Bronchial epithelial cell (primary cell): ENCODE measurements around the gene RCAN3. TPM values are rescaled to one million over a fixed set of nuclear protein-coding genes. Genes with fewer than 3 reads are reported as not detected.

Experiments used
- DNase-seq: peaks from one replicate; pipeline ENCODE4 v3.0.0-alpha.2; 2010; ENCODE audit warnings: low read depth
- FAIRE-seq: peaks from 2 replicates; lab custom pipeline; 2011; peaks lifted over from hg19 to GRCh38; lab: Jason Lieb, UNC
- H3K27me3 ChIP-seq: 2 replicates; pipeline ENCODE4 v1.5.1; 2011; ENCODE audit warnings: low read length; ENCODE audit not compliant: control insufficient read depth, insufficient read depth
- H3K36me3 ChIP-seq: 2 replicates; pipeline ENCODE4 v1.5.1; 2011; ENCODE audit warnings: low read length; ENCODE audit not compliant: control insufficient read depth, insufficient read depth
- H3K4me3 ChIP-seq: 2 replicates; pipeline ENCODE4 v1.5.1; 2011; ENCODE audit warnings: mild to moderate bottlenecking, low read depth, low read length, control low read depth
- CTCF ChIP-seq: IDR thresholded peaks from 2 replicates; pipeline ENCODE4 v1.5.1; 2011; ENCODE audit warnings: mild to moderate bottlenecking, moderate library complexity, low read length, control low read depth, inconsistent platforms; ENCODE audit not compliant: insufficient read depth, severe bottlenecking
- total RNA-seq: library from RNA; depleted of rRNA; stranded (reverse); fragments of >200 nt; gene quantifications from 2 replicates; pipeline ENCODE4 v1.2.1, GENCODE V29; 2014

The RCAN3 gene
- total RNA-seq, 1 donor from 2014 or later, result 12.1 TPM

GRCh38 chr1:24580756-24581155, 78.1 kb downstream of the RCAN3 start:
- TF ChIP-seq CTCF, result no peak
- Histone ChIP-seq H3K4me3 (no peak overlapping the region), H3K36me3 (no peaks in the 10 kb centered on the region), H3K27me3 (peaks cover 3% of the 10 kb centered on the region)
- FAIRE-seq (no peak), DNase-seq (no peak)

GRCh38 chr1:24584171-24584647, 81.6 kb downstream of the RCAN3 start:
- Histone ChIP-seq H3K4me3 (no peak overlapping the region), H3K36me3 (no peaks in the 10 kb centered on the region), H3K27me3 (peaks cover 3% of the 10 kb centered on the region)
- FAIRE-seq (no peak), DNase-seq (no peak)
- TF ChIP-seq CTCF, result no peak

GRCh38 chr1:24586119-24586518, 83.5 kb downstream of the RCAN3 start:
- Histone ChIP-seq H3K4me3 (no peak overlapping the region), H3K36me3 (no peaks in the 10 kb centered on the region), H3K27me3 (peaks cover 3% of the 10 kb centered on the region)
- DNase-seq, result no peak
- no peak for TF ChIP-seq CTCF
- no peak for FAIRE-seq

GRCh38 chr1:24586970-24587820, 84.6 kb downstream of the RCAN3 start:
- TF ChIP-seq CTCF, result peak; percentile 84
- peak; percentile 59 for DNase-seq
- H3K36me3 ChIP-seq, result no peaks in the 10 kb centered on the region
- H3K27me3 ChIP-seq, result peaks cover 3% of the 10 kb centered on the region
- no peak overlapping the region for H3K4me3 ChIP-seq
- FAIRE-seq, result no peak

- H3K4me3 ChIP-seq, result no peak overlapping the region
- H3K36me3 ChIP-seq, result no peaks in the 10 kb centered on the region
- peaks cover 3% of the 10 kb centered on the region for H3K27me3 ChIP-seq
- no peak for TF ChIP-seq CTCF
- DNase-seq, result no peak
- no peak for FAIRE-seq
Measured at GRCh38 chr1:24588573-24588972, 85.9 kb downstream of the RCAN3 start.
